Measurements from ENCODE around the gene ZNF256. TPM values are rescaled to one million over a fixed set of nuclear protein-coding genes. Genes with fewer than 3 reads are reported as not detected.
"Not testable (repeated sequence)": the region's sequence is repeated elsewhere in the genome, so short reads cannot be mapped to it uniquely, and the experiment has no call there.

ZNF256 gene
- polyA plus RNA-seq, 1 donor (not counting 4 experiments of a cell fraction or from before 2014, with no cell fraction given) = 5.3 TPM

DNA sequence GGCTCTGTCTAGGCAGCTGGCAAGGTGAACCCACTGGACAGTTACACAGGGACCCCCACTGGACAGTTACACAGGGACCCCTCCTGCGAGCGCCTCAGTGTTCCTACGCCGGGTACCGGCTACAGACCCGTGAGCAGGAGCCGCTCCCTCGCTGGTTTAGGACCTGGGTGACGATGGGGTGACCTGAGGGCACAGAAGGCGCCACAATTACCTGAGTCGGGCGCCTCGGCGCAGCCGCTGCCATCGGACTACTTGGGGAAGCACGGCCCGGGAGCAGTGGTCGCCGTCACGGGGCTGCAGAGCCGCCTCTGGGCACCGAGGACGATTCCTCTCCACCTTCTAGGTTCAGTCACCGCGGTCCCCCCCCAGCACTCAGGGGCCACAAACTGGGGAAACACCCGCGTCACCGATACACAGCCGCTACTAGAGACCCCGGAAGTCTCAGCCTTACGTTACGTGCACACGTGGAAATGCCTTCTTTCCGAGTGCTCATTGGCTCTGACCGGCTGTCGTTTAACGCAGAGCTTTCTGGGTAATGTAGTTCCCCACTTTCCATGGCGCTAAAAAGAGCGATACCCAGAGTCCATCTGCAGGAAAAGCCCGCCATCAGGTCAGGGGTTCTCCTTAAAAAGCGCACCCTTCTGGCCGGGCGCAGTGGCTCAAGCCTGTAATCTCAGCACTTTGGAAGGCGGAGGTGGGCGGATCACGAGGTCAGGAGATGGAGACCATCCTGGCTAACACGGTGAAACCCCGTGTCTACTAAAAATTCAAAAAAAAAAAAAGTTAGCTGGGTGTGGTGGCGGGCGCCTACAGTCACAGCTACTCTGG lies 31.1 kb downstream of the ZNF256 start, which contains the start of gene ZNF417:
Gene ZNF417 (minus strand): TSS at position 425 of the 828 bp plus-strand sequence. CDS start 181 bp downstream, at position 244.
- H3K27me3 ChIP-seq (ENCODE audit: control insufficient read depth, extremely low read depth, insufficient read depth, low read length); H3K4me1 ChIP-seq (ENCODE audit: control insufficient read depth, extremely low read depth, insufficient read depth, low read length); dilution Hi-C loops (cut with MboI; ENCODE audit: extremely low pct_ligation_motif_present, low sequenced_read_pairs); H3K9me3 ChIP-seq (ENCODE audit: control insufficient read depth, low read depth, low read length); H3K9me1 ChIP-seq (ENCODE audit: control insufficient read depth, extremely low read depth, insufficient read depth, low read length); H3K36me3 ChIP-seq (ENCODE audit: control insufficient read depth in 2 of 2, extremely low read depth in 1 of 2, insufficient read depth in 2 of 2, low read length in 2 of 2); H4K20me1 ChIP-seq (ENCODE audit: control insufficient read depth, extremely low read depth, insufficient read depth, low read length): not testable (repeated sequence)
- FAIRE-seq (peak; percentile 98), DNase-seq (ENCODE audit: low read depth, low spot score) (peak; percentile 68)
- peaks cover 32% of the 10 kb centered on the region for H3K79me2 ChIP-seq (ENCODE audit: control insufficient read depth, insufficient read depth, low read length)
- H3K27ac ChIP-seq (ENCODE audit: control insufficient read depth, insufficient read depth, low read length) = peak within 1 kb of the TSS; percentile 56
- H3K4me2 ChIP-seq (ENCODE audit: control insufficient read depth, extremely low read depth, insufficient read depth, low read depth, low read length) = peak within 1 kb of the TSS; percentile 92
- peak within 1 kb of the TSS; percentile 86 for H3K9ac ChIP-seq (ENCODE audit: control insufficient read depth, extremely low read depth, insufficient read depth, low read length)
- peak within 1 kb of the TSS; percentile 87 to 91 (median 90) for H3K4me3 ChIP-seq (ENCODE audit: control insufficient read depth in 2 of 3, extremely low read depth in 1 of 3, insufficient read depth in 2 of 3, low read depth in 1 of 3, low read length in 3 of 3)
- H2AFZ ChIP-seq (ENCODE audit: control insufficient read depth, low read length) = peak within 1 kb of the TSS; percentile 75
- TF ChIP-seq CTCF (optimal IDR thresholded peaks at IDR 0.05 in 1 of 3, IDR thresholded peaks at IDR 0.05 in 1 of 3, conservative IDR thresholded peaks at IDR 0.05 in 1 of 3; ENCODE audit: extremely low read depth in 1 of 3, insufficient read depth in 2 of 3, low read length in 3 of 3) = peak in 2 of 3 experiments; percentile 10 to 26

DNA sequence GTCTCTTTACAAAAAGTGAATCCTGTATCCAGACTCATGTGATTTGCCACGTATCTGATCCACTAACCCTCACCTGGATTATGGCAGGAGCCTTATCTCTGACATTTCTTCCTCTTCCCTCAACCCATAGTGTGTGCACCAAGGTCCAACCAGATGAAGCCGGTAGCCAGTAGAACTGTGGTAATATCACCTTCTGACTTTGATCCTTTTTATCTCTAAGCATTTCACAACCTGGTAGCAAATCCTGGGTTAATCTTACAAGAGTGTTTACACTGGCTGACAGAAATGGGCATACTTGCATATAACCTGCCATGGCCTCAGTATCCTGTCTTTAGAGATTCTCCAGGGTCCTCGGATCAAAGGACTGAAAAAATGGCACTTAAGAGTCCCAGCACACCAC lies 33.0 kb downstream of the ZNF256 start:
- Histone ChIP-seq H3K9me3 (ENCODE audit: control insufficient read depth, low read depth, low read length) (no peaks in the 10 kb centered on the region), H3K27me3 (ENCODE audit: control insufficient read depth, extremely low read depth, insufficient read depth, low read length) (no peaks in the 10 kb centered on the region), H3K4me3 (ENCODE audit: control insufficient read depth in 2 of 3, extremely low read depth in 1 of 3, insufficient read depth in 2 of 3, low read depth in 1 of 3, low read length in 3 of 3) (no peak overlapping the region), H3K79me2 (ENCODE audit: control insufficient read depth, insufficient read depth, low read length) (peaks cover 32% of the 10 kb centered on the region), H4K20me1 (ENCODE audit: control insufficient read depth, extremely low read depth, insufficient read depth, low read length) (no peaks in the 10 kb centered on the region), H3K4me2 (ENCODE audit: control insufficient read depth, extremely low read depth, insufficient read depth, low read depth, low read length) (no peak overlapping the region), H3K27ac (ENCODE audit: control insufficient read depth, insufficient read depth, low read length) (no peak overlapping the region), H3K9ac (ENCODE audit: control insufficient read depth, extremely low read depth, insufficient read depth, low read length) (no peak overlapping the region), H2AFZ (ENCODE audit: control insufficient read depth, low read length) (no peak overlapping the region), H3K36me3 (ENCODE audit: control insufficient read depth in 2 of 2, extremely low read depth in 1 of 2, insufficient read depth in 2 of 2, low read length in 2 of 2) (peaks cover 4 to 9% of the 10 kb centered on the region in 2 experiments), H3K9me1 (ENCODE audit: control insufficient read depth, extremely low read depth, insufficient read depth, low read length) (no peaks in the 10 kb centered on the region), H3K4me1 (ENCODE audit: control insufficient read depth, extremely low read depth, insufficient read depth, low read length) (peaks cover 6% of the 10 kb centered on the region)
- TF ChIP-seq EZH2 (IDR thresholded peaks at IDR 0.05; ENCODE audit: low read length) = no peak
- TF ChIP-seq CTCF (optimal IDR thresholded peaks at IDR 0.05 in 1 of 3, IDR thresholded peaks at IDR 0.05 in 1 of 3, conservative IDR thresholded peaks at IDR 0.05 in 1 of 3; ENCODE audit: extremely low read depth in 1 of 3, insufficient read depth in 2 of 3, low read length in 3 of 3) = no peak
- FAIRE-seq (no peak), DNase-seq (ENCODE audit: low read depth, low spot score) (no peak)
- dilution Hi-C loops (cut with MboI; ENCODE audit: extremely low pct_ligation_motif_present, low sequenced_read_pairs) = no loop called here
